ENCODE results near the gene GBP3.
"Not testable (repeated sequence)": the region's sequence is repeated elsewhere in the genome, so short reads cannot be mapped to it uniquely, and the experiment has no call there.

GBP3 gene, protein sequence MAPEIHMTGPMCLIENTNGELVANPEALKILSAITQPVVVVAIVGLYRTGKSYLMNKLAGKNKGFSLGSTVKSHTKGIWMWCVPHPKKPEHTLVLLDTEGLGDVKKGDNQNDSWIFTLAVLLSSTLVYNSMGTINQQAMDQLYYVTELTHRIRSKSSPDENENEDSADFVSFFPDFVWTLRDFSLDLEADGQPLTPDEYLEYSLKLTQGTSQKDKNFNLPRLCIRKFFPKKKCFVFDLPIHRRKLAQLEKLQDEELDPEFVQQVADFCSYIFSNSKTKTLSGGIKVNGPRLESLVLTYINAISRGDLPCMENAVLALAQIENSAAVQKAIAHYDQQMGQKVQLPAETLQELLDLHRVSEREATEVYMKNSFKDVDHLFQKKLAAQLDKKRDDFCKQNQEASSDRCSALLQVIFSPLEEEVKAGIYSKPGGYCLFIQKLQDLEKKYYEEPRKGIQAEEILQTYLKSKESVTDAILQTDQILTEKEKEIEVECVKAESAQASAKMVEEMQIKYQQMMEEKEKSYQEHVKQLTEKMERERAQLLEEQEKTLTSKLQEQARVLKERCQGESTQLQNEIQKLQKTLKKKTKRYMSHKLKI

DNA sequence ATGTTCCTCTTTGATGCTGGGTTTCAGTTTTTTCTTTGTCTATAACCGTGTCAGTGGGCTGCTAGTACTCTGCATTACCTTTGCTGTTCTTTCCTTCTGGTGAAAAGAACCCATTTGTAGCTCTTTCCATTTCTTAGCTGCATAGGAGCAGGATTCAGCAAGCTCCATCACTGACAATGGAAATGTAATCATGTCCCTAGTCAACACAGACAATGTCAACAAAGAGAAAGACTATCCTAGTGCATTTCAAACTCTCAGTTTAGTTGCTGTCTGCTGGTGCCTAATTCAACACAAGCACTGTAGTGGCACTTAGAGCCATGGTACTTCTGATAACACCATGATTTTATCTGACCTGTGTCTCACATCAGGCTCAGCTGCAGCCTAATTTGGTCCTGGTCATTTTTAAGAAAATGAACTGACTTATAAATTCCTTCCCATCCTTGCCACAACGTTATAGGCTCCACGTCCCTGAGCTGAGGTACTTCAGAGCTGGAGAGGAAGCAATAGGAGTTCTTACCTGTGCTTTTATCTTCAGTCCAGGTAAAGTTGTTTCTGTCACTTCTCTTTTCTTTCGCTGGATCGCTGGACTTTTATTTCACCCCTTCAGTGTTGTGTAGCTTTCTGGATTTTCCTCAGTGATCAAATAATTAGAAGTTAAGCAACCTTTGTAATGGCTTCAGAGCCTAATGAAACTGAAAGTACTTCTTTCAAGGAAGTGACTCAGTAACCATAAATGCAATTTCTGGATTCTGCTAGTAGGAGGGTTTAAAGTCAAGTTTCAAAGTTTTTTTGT is at the start of gene GBP3:
TSS of gene GBP3 (minus strand) at position 700 of the 793 bp plus-strand sequence. CDS start 2,145 bp downstream, outside the sequence.
- no peak for DNase-seq

DNA sequence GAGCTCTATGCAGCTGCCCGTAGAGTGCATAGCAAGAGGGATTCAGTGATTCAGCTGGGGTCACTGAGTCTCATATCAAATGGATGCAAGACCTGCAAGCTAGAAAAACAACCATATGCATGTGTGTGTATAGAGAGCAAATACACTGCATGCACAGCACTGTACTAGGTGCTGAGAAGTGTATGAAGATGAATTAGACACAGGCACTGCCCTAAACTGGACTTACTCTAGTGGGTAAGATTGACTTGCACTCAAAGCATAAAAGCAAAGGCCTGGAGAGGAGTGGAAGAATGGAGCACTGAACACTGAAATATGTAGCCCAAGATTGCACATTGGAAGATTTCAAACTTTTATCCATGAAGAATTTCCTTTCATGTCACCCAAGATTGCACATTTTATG is 47.8 kb upstream of the GBP3 start:
- no peak for DNase-seq

DNA sequence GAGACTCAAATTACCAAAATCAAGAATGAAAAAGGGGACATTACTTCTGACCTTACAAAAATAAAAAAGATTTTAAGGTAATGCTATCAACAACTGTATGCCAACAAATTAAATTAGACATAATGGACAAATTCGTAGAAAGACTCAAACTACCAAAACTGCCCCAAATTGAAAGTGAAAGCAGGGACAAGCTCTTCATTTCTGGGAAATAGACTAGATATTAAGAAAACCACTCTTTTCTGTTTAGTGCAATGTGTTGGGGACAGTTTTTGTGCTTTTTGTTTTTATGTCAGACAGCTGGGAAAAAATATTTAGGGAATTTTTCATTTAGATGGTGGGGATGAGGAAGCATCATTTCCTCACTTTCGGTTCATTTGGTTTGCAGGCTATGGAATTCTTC is 47.3 kb upstream of the GBP3 start:
- no peak for DNase-seq

DNA sequence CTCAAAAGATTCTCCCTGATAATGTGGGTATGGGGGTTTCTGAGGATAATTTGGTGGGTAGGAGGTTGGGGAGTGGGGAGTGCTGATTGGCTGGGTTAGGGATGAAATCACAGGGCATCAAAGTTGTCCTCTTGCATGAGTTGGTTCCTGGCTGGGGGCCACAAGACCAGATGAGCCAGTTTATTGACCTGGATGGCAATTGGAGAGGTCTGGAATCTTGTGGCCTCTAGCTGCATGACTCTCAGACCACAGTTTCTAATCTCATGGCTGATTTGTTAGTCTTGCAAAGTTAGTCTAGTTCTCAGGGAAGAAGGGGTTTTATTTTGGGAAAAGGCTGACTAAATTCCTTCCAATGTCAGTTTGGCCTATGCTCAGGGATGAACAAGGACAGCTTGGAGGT is 45.6 kb upstream of the GBP3 start:
- DNase-seq = no peak

DNA sequence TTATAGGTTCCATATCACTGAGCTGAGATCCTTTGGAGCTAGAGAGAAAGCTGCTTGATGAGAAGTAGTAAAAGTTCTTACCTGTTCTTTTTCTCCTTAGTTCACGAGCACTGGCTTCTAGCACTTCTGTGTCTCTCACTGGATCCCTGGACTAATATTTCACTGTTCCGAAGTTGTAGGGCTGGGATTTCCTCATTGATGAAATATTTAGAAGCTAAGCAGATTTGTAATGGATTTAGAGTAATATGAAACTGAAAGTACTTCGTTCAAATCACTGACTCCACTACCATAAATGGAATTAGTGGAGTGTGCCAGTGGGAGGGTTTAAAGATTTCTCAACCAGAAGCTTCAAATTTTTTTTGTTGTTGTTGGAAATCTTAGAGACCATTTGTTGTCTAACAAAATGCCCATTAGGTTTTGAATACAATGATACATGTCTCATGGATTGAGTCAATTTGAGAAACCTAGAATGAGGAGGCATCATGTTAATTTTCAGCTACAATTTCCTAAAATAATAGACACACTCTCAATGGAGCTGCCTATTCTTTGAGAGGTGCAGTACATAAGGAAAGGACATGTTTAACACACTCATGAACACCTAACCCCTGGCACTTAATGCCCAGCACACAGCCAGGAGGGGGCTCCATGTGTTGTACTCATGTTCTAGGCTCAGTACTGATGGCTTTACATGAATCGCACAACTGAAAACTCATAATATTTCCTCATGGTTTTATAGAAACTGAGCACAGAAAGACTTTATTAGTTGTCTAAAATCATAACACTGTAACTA is 42.6 kb upstream of the GBP3 start, which contains the start of gene GBP1:
TSS of gene GBP1 (minus strand) at position 130 of the 790 bp plus-strand sequence. CDS start 1,974 bp downstream, outside the sequence.
- no peak for DNase-seq

DNA sequence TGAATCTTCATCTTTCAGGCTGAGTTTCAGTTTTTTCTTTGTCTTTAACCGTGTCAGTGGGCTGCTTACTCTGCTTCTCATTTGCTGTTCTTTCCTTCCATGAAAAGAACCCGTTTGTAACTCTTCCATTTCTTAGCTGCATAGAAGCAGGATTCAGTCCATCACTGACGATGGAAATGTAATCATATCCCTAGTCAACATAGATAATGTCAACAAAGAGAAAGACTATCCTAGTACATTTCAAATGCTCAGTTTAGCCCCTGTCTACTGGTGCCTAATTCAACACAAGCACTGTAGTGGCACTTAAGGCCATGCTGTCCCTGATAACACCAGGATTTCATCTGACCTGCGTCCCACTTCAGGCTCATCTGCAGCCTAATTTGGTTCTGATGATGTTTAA is 42.0 kb upstream of the GBP3 start:
- no peak for DNase-seq

DNA sequence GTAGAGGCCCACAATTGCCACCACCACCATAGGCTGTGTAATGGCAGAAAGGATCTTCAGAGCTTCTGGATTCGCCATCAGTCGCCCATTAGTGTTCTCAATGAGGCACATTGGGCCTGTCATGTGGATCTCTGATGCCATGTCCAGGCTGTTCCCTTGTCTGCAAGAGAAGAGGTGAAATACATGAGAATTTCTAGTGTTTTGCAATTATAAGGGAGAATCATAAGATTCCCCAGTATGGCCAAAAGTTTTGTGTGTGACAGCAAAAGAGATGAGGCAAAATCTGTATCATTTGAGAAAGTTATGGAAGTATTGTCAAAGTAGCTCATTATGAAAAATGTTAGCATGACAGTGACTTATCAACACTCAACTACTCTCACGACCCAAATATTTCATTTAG is 40.4 kb upstream of the GBP3 start:
- DNase-seq = no peak

DNA sequence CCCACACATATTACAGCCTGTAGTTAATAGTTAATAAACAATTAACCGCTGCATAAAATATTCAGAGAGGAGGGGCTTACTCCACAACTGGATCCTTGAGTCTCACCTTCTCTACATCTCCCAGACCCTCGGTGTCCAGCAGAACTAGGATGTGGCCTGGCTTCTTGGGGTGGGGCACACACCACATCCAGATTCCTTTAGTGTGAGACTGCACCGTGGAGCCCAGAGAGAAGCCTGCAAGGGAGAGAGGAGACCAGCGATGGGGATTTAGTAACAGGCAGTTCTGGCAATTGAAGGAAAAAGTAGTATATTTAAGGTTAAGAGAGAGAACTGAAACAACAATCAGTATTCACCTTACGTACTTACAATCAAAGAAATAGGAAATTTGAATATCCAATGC is 37.4 kb upstream of the GBP3 start:
- DNase-seq = no peak

DNA sequence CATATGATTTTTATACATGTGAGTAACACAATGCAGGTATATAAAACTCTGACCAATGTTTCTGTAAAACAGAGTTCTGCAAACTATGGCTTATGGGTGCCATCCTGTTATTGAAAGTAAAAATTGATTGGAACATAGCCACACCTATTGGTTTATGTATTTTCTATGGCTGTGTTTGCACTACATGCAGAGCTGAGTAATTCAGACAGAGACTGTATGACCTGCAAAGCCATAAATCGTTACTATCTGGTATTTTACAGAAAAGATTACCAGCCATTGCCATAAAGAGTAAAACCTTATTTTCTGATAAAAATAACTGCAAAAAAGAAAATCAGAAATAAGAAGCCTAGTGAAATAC is 29.3 kb upstream of the GBP3 start:
- no peak for DNase-seq

DNA sequence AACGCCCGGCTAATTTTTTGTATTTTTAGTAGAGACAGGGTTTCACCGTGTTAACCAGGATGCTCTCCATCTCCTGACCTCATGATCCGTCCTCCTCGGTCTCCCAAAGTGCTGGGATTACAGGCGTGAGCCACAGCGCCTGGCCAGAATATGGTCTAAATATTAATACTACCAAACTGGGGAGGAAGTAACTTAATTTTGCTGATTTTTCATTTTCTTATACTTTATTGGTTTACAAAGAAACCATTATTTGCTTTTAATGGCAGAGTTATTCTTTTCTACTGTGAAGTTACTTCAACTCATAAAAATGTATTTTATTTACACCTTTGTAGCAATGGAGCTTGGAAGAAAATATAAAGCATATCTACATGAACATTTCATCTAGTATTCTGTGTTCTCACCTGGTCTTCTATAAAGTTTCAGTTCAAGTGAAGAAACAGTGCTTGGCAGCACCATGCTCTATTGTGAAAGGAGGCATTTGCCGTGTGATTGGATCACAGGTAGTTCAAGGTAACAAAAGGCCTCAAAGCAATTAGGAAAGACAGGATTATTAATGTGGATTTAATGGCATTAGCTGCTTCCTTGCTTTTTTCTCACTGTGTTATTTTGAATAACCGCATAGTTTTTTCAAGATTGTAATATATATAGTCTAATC is 28.8 kb upstream of the GBP3 start:
- no peak for DNase-seq

DNA sequence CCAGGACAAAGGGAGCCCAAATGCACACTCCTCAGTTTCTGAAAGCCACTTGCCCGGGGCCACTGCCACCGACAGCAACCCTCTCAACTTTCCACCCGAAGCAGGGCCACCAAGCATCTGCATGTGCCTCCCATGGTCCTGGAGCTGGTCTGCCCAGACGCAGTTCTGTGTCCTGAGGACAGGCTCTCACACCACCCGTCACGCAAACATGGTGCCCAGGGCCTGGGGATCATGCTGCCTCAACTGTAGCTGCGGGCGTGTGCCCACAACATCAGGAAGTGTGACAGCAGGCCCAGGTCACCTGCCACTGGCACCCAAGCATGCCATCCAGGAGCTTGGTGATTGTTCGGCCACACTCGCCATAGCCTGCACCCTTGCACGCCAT is 28.0 kb upstream of the GBP3 start:
- no peak for DNase-seq

DNA sequence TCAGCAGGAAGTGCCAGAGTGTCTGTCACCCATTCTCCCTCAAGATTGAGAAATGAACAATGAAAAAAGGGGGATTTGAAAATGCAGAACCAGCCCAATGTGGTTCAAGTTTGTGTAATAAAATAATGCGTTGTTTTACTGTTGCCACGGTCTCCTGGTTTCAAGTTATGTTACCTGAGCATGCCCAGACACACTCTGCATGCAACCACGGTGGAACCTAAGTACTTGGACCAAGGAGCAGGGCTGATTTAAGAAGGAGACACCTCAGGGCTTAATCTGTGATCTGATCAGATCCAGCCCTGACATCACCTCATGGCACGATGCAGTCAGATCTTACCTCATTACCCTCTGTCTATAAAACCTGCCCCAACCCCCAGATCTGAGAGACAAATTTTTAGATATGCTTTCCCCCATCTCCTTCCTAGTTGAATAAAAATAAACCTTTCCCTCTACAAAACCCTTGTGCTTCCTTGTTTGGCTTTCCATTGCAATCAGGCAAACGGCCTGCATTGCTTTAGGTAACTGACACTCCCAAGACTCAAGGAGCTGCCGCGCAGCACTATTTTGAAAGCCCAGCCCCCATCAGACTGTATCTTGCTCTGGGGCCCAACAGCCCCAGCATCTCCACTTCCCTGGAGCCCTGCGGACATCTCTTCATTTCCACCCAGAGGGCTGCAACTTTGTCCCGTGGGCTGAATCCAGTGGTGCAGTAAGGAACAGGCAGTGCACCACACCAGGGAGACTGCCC is 27.4 kb upstream of the GBP3 start:
- not testable (repeated sequence) for DNase-seq

DNA sequence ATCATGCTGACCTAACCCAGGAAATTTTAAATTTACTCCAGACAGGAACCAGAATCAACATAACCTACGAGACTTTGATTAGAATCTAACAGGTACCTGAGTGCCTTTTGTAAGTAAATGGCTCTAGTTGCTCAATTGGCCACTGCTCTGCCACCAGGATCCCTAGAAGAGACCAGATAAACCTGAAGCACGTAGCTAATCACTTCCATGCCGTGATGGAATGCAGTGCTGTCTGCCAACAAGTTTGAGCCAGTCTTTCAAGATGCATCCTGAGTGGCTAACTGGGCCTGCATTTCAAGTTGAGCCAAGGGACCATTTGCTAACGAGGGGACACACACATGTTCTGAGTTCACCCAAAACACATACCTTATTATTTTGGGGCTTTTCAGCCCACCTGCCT is 26.5 kb upstream of the GBP3 start:
- DNase-seq = not testable (repeated sequence)

DNA sequence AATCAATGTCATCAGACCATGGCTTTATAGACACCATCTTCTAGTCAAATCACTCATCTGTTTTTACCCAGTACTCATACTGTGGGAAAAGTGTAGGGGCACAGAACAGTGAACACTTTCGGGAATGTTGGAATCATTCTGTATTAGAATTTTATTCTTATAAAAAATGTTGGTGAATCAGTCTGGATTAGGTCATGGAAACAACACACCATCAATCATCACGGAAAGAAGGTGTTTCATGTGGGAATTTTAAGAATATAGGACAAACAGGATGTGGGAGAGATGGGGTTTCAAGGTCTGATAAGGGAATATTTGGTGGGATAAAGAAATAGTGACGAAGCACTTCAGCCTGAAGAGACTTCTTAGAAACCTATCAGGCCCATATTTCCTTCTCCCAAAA is 25.1 kb upstream of the GBP3 start:
- DNase-seq = no peak

DNA sequence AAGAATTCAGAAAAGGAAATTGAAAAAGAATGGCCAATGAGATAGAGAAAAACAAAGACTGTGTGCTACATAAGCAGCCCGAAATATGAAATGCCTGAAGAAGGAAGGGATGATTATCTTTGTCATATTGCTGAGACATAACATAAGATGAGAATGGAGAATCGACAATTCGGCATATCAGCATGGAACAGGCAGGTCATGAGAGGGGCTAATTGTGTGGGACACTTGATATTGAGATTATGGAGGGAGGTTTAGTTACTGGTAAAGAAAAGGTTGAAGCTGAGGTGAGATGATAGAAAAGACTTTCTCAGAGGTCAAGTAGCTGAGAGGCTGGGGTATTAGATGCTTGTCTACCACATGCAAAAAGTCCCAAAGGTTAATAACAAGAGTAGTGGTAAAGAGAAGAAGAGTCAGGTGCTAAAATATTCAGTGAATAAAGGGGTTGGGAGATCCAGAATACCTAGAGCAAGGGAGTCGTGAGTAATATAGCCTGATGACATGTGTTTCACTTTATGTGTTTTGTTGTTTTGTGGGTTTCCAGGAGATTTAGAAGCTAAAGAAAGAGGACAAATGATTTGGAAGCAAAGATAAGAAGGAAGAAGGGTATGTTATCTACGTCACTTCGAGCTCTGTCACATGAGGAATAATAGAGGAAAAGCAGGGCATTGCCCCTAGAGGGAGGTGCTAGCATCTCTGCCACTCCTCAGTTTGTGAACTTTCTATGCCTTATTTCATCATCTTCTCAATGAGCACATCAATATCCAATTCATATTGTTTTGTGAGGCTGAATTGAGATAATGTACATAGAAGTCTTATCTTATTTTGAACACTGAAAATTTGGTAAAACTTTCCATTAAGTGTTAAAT is 23.9 kb upstream of the GBP3 start:
- not testable (repeated sequence) for DNase-seq

DNA sequence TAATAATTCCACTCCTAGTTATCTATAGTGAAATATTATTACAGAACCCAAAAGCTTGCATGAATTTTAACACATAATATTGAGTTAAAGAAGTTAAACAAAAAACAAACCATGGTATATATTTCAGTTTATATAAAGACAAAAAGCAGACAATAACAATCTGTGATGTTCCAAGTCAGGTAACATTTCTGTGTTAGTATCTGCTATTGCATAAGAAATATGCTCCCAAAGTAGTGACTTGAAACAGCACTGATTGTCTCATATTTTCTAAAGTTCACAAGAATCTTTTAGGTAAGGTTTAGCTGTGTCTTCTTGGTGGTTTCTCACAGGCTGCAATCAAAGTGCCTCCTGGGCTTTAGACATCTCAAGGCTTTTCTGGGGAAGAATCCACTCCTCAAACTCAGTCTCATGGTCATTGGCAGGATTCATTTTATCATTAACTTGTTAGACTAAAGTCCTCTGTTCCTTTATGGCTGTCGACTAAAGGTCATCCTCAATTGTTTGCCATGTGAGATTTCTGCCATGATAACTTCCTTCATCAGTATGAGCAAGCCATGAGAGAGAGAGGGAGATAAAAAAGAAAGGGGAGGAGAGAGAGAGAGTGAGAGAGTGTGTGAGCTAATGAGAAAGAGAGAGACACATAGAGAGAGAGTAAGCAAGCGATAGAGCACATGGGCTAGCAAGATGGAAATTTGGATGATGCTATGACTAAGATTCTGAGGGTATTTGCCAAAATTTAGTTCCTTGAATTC is 22.5 kb upstream of the GBP3 start:
- no peak for DNase-seq

DNA sequence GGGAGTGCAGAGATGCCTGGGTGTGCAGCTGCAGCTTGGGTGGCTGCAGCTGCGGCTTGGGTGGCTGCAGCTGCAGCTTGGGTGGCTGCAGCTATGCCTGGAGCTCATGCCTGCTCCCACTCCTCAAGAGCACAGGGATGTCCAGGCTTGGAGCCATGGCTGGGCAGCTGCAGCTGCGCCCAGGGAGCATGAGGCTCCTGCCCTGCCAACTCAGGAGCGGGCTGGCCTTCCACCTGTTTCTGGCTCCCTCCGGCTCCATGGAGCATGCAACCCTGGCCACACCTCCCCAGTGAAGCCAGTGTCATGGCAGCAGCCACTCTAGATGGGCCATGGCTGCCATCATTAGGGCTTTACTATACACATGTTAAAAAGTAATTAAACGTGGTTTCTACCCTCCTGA is 21.3 kb upstream of the GBP3 start:
- no peak for DNase-seq

DNA sequence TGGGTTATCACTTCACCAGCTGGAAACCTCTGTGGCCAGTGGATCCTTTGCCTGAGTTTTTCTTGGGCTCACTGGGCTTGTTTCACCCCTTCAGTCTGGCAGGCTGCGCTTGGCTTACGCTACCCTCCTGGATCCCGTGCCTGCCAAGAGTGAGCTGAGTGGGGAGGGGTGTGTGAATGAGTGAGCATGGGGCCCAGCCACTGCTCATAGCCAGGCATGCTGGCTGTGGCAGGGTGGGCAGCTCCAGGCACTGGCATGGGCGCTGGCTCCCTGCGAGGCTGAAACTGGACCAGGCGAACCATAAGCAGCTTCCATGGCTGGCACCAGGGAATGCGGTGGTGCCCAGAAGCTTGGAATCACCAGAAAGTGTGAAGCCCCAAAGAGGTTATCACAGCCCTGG is 19.8 kb upstream of the GBP3 start:
- no peak for DNase-seq

DNA sequence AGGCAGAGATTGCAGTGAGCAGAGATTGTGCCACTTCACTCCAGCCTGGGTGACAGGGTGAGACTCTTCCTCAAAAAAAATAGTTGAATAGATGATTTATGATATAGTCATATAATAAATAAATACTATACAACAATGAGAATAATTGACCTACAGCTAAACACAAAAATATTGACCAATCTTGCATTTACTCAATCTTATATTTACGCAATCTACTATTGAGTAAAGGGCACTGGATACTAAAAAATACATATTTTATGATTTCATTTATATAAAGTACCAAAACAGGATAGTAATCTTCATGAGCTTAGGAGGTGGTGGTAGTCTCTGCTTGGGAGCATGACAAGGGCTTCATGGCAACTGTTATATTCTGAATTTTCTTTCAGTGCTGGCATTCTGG is 19.1 kb upstream of the GBP3 start:
- no peak for DNase-seq

DNA sequence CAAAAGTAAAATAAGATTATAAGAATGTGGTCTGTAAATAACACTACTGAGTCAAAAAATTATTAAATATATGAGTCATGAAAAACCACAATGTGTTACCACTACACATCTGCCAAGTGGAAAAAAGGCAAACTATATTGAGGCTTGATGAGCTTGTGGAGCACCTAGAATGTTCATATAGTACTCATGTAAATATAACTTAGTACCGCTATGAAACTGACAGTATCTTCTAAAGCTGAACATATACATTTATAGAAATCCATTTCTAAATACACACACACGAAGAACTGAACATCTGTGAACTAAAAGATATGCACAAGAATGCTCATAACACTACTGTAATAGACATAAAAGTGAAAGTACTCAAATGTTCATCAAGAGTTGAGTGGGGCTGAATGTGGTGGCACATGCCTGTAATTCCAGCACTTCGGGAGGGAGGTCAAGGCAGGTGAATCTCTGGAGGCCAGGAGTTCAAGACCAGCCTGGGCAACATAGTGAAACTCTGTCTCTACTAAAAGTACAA is 18.5 kb upstream of the GBP3 start:
- DNase-seq = no peak
